Tibial artery (tissue), 4 donors: ENCODE measurements around the gene SLC39A9.

Experiments
- DNase-seq, 2 donors: peaks; one replicate each; pipeline ENCODE4 v3.0.0-alpha.2; 2019
- H3K27ac ChIP-seq, 2 donors: fragments of 200-600 bp; sonication (generic) in 1 of 2; 1 replicate in 1 of 2; 2 replicates in 1 of 2; pipeline ENCODE4 v1.5.1; 2018 to 2019; ENCODE audit warnings: mild to moderate bottlenecking in 1 of 2
- H3K27me3 ChIP-seq, 2 donors: fragments of 200-600 bp; sonication (generic) in 1 of 2; one replicate each; pipeline versions ENCODE4 v1.5.1 to v1.6.0; 2016 to 2019
- H3K36me3 ChIP-seq, 3 donors: fragments of 200-600 bp; sonication (generic) in 2 of 3; one replicate each; pipeline ENCODE4 v1.5.1; 2016 to 2019; ENCODE audit warnings: mild to moderate bottlenecking in 2 of 3
- H3K4me1 ChIP-seq, 4 donors: fragments of 200-600 bp; sonication (generic) in 2 of 4; 1 replicate in 3 of 4; 2 replicates in 1 of 4; pipeline ENCODE4 v1.5.1; 2016 to 2019
- H3K4me3 ChIP-seq, 2 donors: fragments of 200-600 bp; sonication (generic) in 1 of 2; 1 replicate in 1 of 2; 2 replicates in 1 of 2; pipeline ENCODE4 v1.5.1; 2018 to 2019; ENCODE audit warnings: mild to moderate bottlenecking in 2 of 2
- H3K9me3 ChIP-seq, 3 donors: fragments of 200-600 bp; sonication (generic) in 1 of 3; one replicate each; pipeline ENCODE4 v1.5.1; 2016 to 2019
- CTCF ChIP-seq, 2 experiments: fragments of 200-600 bp in 1 of 2; fragments of 450-650 bp in 1 of 2; IDR thresholded peaks; one replicate each; pipeline ENCODE4 v1.5.1; 2017 to 2019; ENCODE audit warnings: antibody characterized with exemption in 2 of 2, mild to moderate bottlenecking in 1 of 2, moderate library complexity in 1 of 2
- intact Hi-C: fragments of 100-400 bp; cut with DNase I; formaldehyde crosslinking; loops from one replicate; pipeline ENCODE4 v1.15.0; 2023; ENCODE audit warnings: low total_unique reads

Gene SLC39A9

GRCh38 chr14:69399750-69400149 lies 1.3 kb downstream of the SLC39A9 start:
- Histone ChIP-seq H3K4me3 (peak overlapping the region; percentile 87 to 94), H3K27ac (no peak overlapping the region), H3K27me3 (no peaks in the 10 kb centered on the region), H3K4me1 (peaks cover 0 to 59% (median 43%) of the 10 kb centered on the region in 4 donors), H3K36me3 (peaks cover 4 to 16% (median 6%) of the 10 kb centered on the region in 3 donors), H3K9me3 (no peaks in the 10 kb centered on the region)
- TF ChIP-seq CTCF (IDR thresholded peaks at IDR 0.05) = no peak
- intact Hi-C loops = no loop called here
- no peak for DNase-seq

- Histone ChIP-seq H3K9me3 (no peaks in the 10 kb centered on the region), H3K4me3 (peak overlapping the region in 1 of 2 donors; percentile 94), H3K36me3 (peaks cover 0 to 12% (median 2%) of the 10 kb centered on the region in 3 donors), H3K27me3 (no peaks in the 10 kb centered on the region), H3K27ac (no peak overlapping the region), H3K4me1 (peaks cover 0 to 56% (median 43%) of the 10 kb centered on the region in 4 donors)
- TF ChIP-seq CTCF (IDR thresholded peaks at IDR 0.05) = no peak
- no peak for DNase-seq
- intact Hi-C loops = no loop called here
Observed at GRCh38 chr14:69400154-69400553, 1.7 kb downstream of the SLC39A9 start.

- H3K4me1 ChIP-seq = peaks cover 0 to 41% (median 36%) of the 10 kb centered on the region in 4 donors
- H3K36me3 ChIP-seq = no peaks in the 10 kb centered on the region
- H3K4me3 ChIP-seq = no peak overlapping the region
- intact Hi-C loops = no loop called here
- H3K9me3 ChIP-seq = no peaks in the 10 kb centered on the region
- no peaks in the 10 kb centered on the region for H3K27me3 ChIP-seq
- H3K27ac ChIP-seq = no peak overlapping the region
- DNase-seq = no peak
- no peak for TF ChIP-seq CTCF (IDR thresholded peaks at IDR 0.05)
Observed at GRCh38 chr14:69401841-69402240, 3.3 kb downstream of the SLC39A9 start.

- H3K27ac ChIP-seq = no peak overlapping the region
- intact Hi-C loops = no loop called here
- DNase-seq = no peak
- peaks cover 0 to 3% (median 0%) of the 10 kb centered on the region in 3 donors for H3K36me3 ChIP-seq
- no peak for TF ChIP-seq CTCF (IDR thresholded peaks at IDR 0.05)
- H3K9me3 ChIP-seq = no peaks in the 10 kb centered on the region
- H3K4me1 ChIP-seq = peaks cover 0 to 28% (median 23%) of the 10 kb centered on the region in 4 donors
- H3K4me3 ChIP-seq = no peak overlapping the region
- H3K27me3 ChIP-seq = no peaks in the 10 kb centered on the region
Observed at GRCh38 chr14:69404478-69404877, 6.0 kb downstream of the SLC39A9 start.

GRCh38 chr14:69404883-69405282 lies 6.4 kb downstream of the SLC39A9 start:
- peaks cover 0 to 3% (median 0%) of the 10 kb centered on the region in 3 donors for H3K36me3 ChIP-seq
- no peak for TF ChIP-seq CTCF (IDR thresholded peaks at IDR 0.05)

GRCh38 chr14:69405762-69406161 lies 7.3 kb downstream of the SLC39A9 start:
- H3K4me3 ChIP-seq = no peak overlapping the region
- no peaks in the 10 kb centered on the region for H3K27me3 ChIP-seq
- peaks cover 0 to 15% (median 10%) of the 10 kb centered on the region in 4 donors for H3K4me1 ChIP-seq
- no peaks in the 10 kb centered on the region for H3K9me3 ChIP-seq
- intact Hi-C loops = no loop called here
- no peak overlapping the region for H3K27ac ChIP-seq
- DNase-seq = no peak
- TF ChIP-seq CTCF (IDR thresholded peaks at IDR 0.05) = no peak
- peaks cover 0 to 3% (median 0%) of the 10 kb centered on the region in 3 donors for H3K36me3 ChIP-seq

More at GRCh38 chr14:69404883-69405282, 6.4 kb downstream of the SLC39A9 start:
- Histone ChIP-seq H3K4me3 (no peak overlapping the region), H3K27ac (no peak overlapping the region), H3K27me3 (no peaks in the 10 kb centered on the region), H3K4me1 (peaks cover 0 to 24% (median 19%) of the 10 kb centered on the region in 4 donors), H3K9me3 (no peaks in the 10 kb centered on the region)
- intact Hi-C loops = no loop called here
- DNase-seq = no peak
